ENCODE results near the gene HELZ.

HELZ gene

DNA sequence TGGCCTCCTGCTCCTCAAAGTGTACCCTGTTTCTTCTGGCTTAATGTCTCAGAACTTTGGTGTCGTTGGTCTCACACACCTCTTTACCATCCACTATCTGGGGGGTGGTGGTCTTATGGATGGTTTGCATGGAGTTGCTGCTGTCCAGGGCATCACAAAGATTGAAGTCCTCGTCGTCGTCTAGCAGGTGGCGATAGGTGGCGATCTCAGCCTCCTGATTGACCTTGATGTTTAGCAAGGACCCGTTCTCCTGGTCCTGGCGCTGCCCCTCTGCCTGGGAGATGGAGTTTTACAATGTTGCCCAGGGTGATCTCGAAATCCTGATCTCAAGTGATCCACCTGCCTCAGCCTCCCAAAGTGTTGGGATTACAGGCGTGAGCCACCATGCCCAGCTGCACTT is 31.1 kb upstream of the HELZ start:
- no peak for TF ChIP-seq EZH2 (IDR thresholded peaks at IDR 0.05; ENCODE audit: borderline replicate concordance, low read length)
- TF ChIP-seq, protein P1, sequence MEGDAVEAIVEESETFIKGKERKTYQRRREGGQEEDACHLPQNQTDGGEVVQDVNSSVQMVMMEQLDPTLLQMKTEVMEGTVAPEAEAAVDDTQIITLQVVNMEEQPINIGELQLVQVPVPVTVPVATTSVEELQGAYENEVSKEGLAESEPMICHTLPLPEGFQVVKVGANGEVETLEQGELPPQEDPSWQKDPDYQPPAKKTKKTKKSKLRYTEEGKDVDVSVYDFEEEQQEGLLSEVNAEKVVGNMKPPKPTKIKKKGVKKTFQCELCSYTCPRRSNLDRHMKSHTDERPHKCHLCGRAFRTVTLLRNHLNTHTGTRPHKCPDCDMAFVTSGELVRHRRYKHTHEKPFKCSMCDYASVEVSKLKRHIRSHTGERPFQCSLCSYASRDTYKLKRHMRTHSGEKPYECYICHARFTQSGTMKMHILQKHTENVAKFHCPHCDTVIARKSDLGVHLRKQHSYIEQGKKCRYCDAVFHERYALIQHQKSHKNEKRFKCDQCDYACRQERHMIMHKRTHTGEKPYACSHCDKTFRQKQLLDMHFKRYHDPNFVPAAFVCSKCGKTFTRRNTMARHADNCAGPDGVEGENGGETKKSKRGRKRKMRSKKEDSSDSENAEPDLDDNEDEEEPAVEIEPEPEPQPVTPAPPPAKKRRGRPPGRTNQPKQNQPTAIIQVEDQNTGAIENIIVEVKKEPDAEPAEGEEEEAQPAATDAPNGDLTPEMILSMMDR (IDR thresholded peaks at IDR 0.05; ENCODE audit: low read length), result peak; percentile 34; the same call in 1 of the 2 replicates
- H3K4me1 ChIP-seq (ENCODE audit: insufficient read depth, low read length, severe bottlenecking), result no peaks in the 10 kb centered on the region
- H3K36me3 ChIP-seq (ENCODE audit: insufficient read depth, low read length), result no peaks in the 10 kb centered on the region
- no peak overlapping the region for H3K27ac ChIP-seq (ENCODE audit: low read depth, low read length, poor library complexity, severe bottlenecking)
- H4K20me1 ChIP-seq (ENCODE audit: insufficient read depth, low read length), result no peaks in the 10 kb centered on the region
- no peaks in the 10 kb centered on the region for H3K79me2 ChIP-seq (ENCODE audit: insufficient read depth, low read length)
- H2AFZ ChIP-seq (ENCODE audit: low read length), result no peak overlapping the region
- H3K9me3 ChIP-seq (ENCODE audit: low read length), result no peaks in the 10 kb centered on the region
- H3K9me2 ChIP-seq (ENCODE audit: low read depth, low read length), result no peaks in the 10 kb centered on the region
- no peak overlapping the region for H3K9ac ChIP-seq (ENCODE audit: low read length)
- no peak overlapping the region for H3K4me3 ChIP-seq (ENCODE audit: low read depth, low read length, poor library complexity, severe bottlenecking)
- no peak overlapping the region for H3K4me2 ChIP-seq (ENCODE audit: low read length)
- no peaks in the 10 kb centered on the region for H3F3A ChIP-seq (ENCODE audit: insufficient read depth, low read length)
- 0 out of 2 replicates have a peak, but pooled peaks cover 3% of the 10 kb centered on the region for H3K27me3 ChIP-seq (ENCODE audit: insufficient read depth, low read length)

DNA sequence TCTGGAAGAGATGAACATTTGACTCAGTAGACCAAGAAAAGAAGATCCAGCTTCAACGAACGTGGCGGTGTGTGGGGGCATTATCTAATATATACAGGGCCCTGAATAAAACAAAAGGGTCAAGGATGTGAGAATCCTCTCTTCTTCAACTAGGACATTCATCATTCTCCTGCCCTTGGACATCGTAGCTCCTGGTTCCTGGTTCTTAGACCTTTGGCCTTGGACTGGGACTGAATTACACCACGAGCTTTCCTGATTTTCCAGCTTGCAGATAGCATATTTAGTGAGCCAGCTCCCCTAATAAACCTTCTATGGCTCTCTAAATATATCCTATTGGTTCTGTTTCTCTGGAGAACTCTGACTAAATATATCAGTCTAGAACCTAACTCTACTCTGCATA is 29.5 kb upstream of the HELZ start:
- H4K20me1 ChIP-seq (ENCODE audit: insufficient read depth, low read length), result no peaks in the 10 kb centered on the region
- H3K27me3 ChIP-seq (ENCODE audit: insufficient read depth, low read length), result 0 out of 2 replicates have a peak, but pooled peaks cover 3% of the 10 kb centered on the region
- no peak overlapping the region for H3K27ac ChIP-seq (ENCODE audit: low read depth, low read length, poor library complexity, severe bottlenecking)
- no peak for TF ChIP-seq EZH2 (IDR thresholded peaks at IDR 0.05; ENCODE audit: borderline replicate concordance, low read length)
- TF ChIP-seq, protein P1 (IDR thresholded peaks at IDR 0.05; ENCODE audit: low read length), result no peak
- no peak overlapping the region for H3K9ac ChIP-seq (ENCODE audit: low read length)
- H3K79me2 ChIP-seq (ENCODE audit: insufficient read depth, low read length), result no peaks in the 10 kb centered on the region
- no peak overlapping the region for H3K4me3 ChIP-seq (ENCODE audit: low read depth, low read length, poor library complexity, severe bottlenecking)
- H3K4me1 ChIP-seq (ENCODE audit: insufficient read depth, low read length, severe bottlenecking), result no peaks in the 10 kb centered on the region
- H3K4me2 ChIP-seq (ENCODE audit: low read length), result no peak overlapping the region
- H3K9me3 ChIP-seq (ENCODE audit: low read length), result no peaks in the 10 kb centered on the region
- no peaks in the 10 kb centered on the region for H3K36me3 ChIP-seq (ENCODE audit: insufficient read depth, low read length)
- no peaks in the 10 kb centered on the region for H3K9me2 ChIP-seq (ENCODE audit: low read depth, low read length)
- no peaks in the 10 kb centered on the region for H3F3A ChIP-seq (ENCODE audit: insufficient read depth, low read length)
- H2AFZ ChIP-seq (ENCODE audit: low read length), result no peak overlapping the region

DNA sequence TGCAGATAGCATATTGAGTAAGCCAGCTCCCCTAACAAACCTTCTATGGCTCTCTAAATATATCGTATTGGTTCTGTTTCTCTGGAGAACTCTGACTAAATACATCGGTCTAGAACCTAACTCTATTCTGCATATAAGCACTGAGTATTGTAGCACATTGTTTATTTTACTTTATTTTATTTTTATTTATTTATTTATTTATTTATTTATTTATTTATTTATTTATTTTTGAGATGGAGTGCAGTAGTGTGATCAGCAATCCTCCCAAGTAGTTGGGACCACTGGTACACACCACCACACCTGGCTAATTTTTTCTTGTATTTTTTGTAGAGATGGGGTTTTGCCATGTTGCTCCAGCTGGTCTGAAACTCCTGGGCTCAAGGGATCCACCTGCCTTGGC is 28.9 kb upstream of the HELZ start:
- no peaks in the 10 kb centered on the region for H3K9me2 ChIP-seq (ENCODE audit: low read depth, low read length)
- H3K4me2 ChIP-seq (ENCODE audit: low read length), result no peak overlapping the region
- no peak overlapping the region for H3K27ac ChIP-seq (ENCODE audit: low read depth, low read length, poor library complexity, severe bottlenecking)
- no peaks in the 10 kb centered on the region for H3K4me1 ChIP-seq (ENCODE audit: insufficient read depth, low read length, severe bottlenecking)
- no peak overlapping the region for H3K4me3 ChIP-seq (ENCODE audit: low read depth, low read length, poor library complexity, severe bottlenecking)
- H4K20me1 ChIP-seq (ENCODE audit: insufficient read depth, low read length), result no peaks in the 10 kb centered on the region
- no peaks in the 10 kb centered on the region for H3F3A ChIP-seq (ENCODE audit: insufficient read depth, low read length)
- no peak overlapping the region for H2AFZ ChIP-seq (ENCODE audit: low read length)
- no peaks in the 10 kb centered on the region for H3K36me3 ChIP-seq (ENCODE audit: insufficient read depth, low read length)
- no peaks in the 10 kb centered on the region for H3K79me2 ChIP-seq (ENCODE audit: insufficient read depth, low read length)
- H3K27me3 ChIP-seq (ENCODE audit: insufficient read depth, low read length), result 0 out of 2 replicates have a peak, but pooled peaks cover 3% of the 10 kb centered on the region
- TF ChIP-seq EZH2 (IDR thresholded peaks at IDR 0.05; ENCODE audit: borderline replicate concordance, low read length), result no peak
- TF ChIP-seq, protein P1 (IDR thresholded peaks at IDR 0.05; ENCODE audit: low read length), result no peak
- no peaks in the 10 kb centered on the region for H3K9me3 ChIP-seq (ENCODE audit: low read length)
- no peak overlapping the region for H3K9ac ChIP-seq (ENCODE audit: low read length)

Measured in OCI-LY1 (cell line).